HepG2 (cell line): ENCODE data around the gene VPS13D. TPM values are rescaled to one million over a fixed set of nuclear protein-coding genes. Genes with fewer than 3 reads are reported as not detected.

Experiments
- ARNT2 ChIP-seq: sonication (generic); formaldehyde crosslinking; IDR thresholded peaks from 2 replicates; pipeline ENCODE4 v1.8.0; 2022; ENCODE audit warnings: mild to moderate bottlenecking, low read depth, missing genetic modification reagents, moderate library complexity
- E2F2 ChIP-seq: sonication (generic); formaldehyde crosslinking; IDR thresholded peaks from 2 replicates; pipeline ENCODE4 v1.4.0; 2020; ENCODE audit warnings: missing genetic modification reagents, borderline replicate concordance
- HIC2 ChIP-seq: sonication (generic); formaldehyde crosslinking; IDR thresholded peaks from 2 replicates; pipeline ENCODE4 v1.9.0; 2022; ENCODE audit warnings: low read depth, missing genetic modification reagents
- HOMEZ ChIP-seq: IDR thresholded peaks from 2 replicates; pipeline ENCODE4 v1.6.1; 2016; ENCODE audit warnings: low read depth
- MYPOP ChIP-seq: sonication (generic); formaldehyde crosslinking; IDR thresholded peaks from 2 replicates; pipeline ENCODE4 v1.8.1; 2023; ENCODE audit warnings: mild to moderate bottlenecking, moderate library complexity, missing genetic modification reagents
- PREB ChIP-seq: sonication (generic); formaldehyde crosslinking; IDR thresholded peaks from 2 replicates; pipeline ENCODE4 v1.4.0; 2020; ENCODE audit warnings: missing genetic modification reagents
- SOX6 ChIP-seq, 2 experiments: fragments of 450-650 bp in 1 of 2; sonication (generic) in 1 of 2; formaldehyde crosslinking in 1 of 2; IDR thresholded peaks; 2 replicates each; pipeline versions ENCODE4 v1.4.0 to v1.6.1; 2017 to 2020; ENCODE audit warnings: antibody characterized with exemption in 1 of 2, mild to moderate bottlenecking in 1 of 2, missing genetic modification reagents in 1 of 2
- SUZ12 ChIP-seq: fragments of 150-350 bp; IDR thresholded peaks from 2 replicates; pipeline ENCODE4 v1.6.1; 2014; ENCODE audit warnings: low read depth, low read length
- ZBTB25 ChIP-seq: IDR thresholded peaks from 2 replicates; pipeline ENCODE4 v1.6.1; 2018; ENCODE audit warnings: missing genetic modification reagents
- ZNF275 ChIP-seq: sonication (generic); formaldehyde crosslinking; IDR thresholded peaks from 2 replicates; pipeline ENCODE4 v1.8.0; 2022; ENCODE audit warnings: missing genetic modification reagents, mild to moderate bottlenecking, inconsistent platforms, borderline replicate concordance
- ZNF644 ChIP-seq: IDR thresholded peaks from 2 replicates; pipeline ENCODE4 v1.6.1; 2016; ENCODE audit warnings: low read depth
- ZNF670 ChIP-seq: sonication (generic); formaldehyde crosslinking; IDR thresholded peaks from 2 replicates; pipeline ENCODE4 v1.8.0; 2022; ENCODE audit warnings: mild to moderate bottlenecking, missing genetic modification reagents, borderline replicate concordance
- ZNF703 ChIP-seq: sonication (generic); formaldehyde crosslinking; IDR thresholded peaks from 2 replicates; pipeline ENCODE4 v1.5.1; 2020; ENCODE audit warnings: missing genetic modification reagents, mild to moderate bottlenecking, moderate library complexity, borderline replicate concordance
- ZNF792 ChIP-seq: IDR thresholded peaks from 2 replicates; pipeline ENCODE4 v1.6.1; 2016
- ZXDC ChIP-seq: sonication (generic); formaldehyde crosslinking; IDR thresholded peaks from 2 replicates; pipeline ENCODE4 v1.5.0; 2020; ENCODE audit warnings: mild to moderate bottlenecking, missing genetic modification reagents
- polyA plus RNA-seq, 8 experiments: library from polyadenylated mRNA; depleted of rRNA in 3 of 8; stranded (reverse) in 7 of 8; unstranded in 1 of 8; fragments of >200 nt; fragmentation: Illumina TruSeq in 4 of 8; extraction: Trizol in 4 of 8; gene quantifications; 2 replicates each; pipeline versions ENCODE4 v1.2.1 to v1.2.3, GENCODE V29; 2011 to 2016; ENCODE audit warnings: low read depth in 4 of 8, missing spikeins in 1 of 8, mixed read lengths in 1 of 8; ENCODE audit not compliant: insufficient read depth in 1 of 8
- total RNA-seq, 5 experiments: library from RNA; depleted of rRNA; stranded (reverse); fragments of >200 nt; fragmentation: Illumina TruSeq; extraction: Trizol; gene quantifications; 2 replicates each; pipeline ENCODE4 v1.2.3, GENCODE V29; 2016; ENCODE audit warnings: low read depth in 1 of 5

The VPS13D gene
- total and polyA plus RNA-seq, 2 of the 13 experiments (the other 11 are each of a cell fraction or from before 2014, with no cell fraction given): 8.6 to 13.9 TPM

GRCh38 chr1:12525311-12526181, 295.7 kb downstream of the VPS13D start (continued):
- TF ChIP-seq ZXDC (peak; percentile 56; the same call in 1 of the 2 replicates), MYPOP (no peak), PREB (CRISPR knock-in tag) (no peak), SOX6 (IDR thresholded peaks at IDR 0.05) (no peak), SOX6 (CRISPR knock-in tag; IDR thresholded peaks at IDR 0.05) (peak; percentile 97), E2F2 (CRISPR knock-in tag) (no peak), SUZ12 (no peak), HOMEZ (peak; percentile 68), ZNF670 (CRISPR knock-in tag) (peak; percentile 80; the same call in 1 of the 2 replicates), ZNF703 (CRISPR knock-in tag) (no peak), ZNF792 (CRISPR knock-in tag) (no peak), HIC2 (peak; percentile 46), ZNF644 (CRISPR knock-in tag) (peak; percentile 80), ZNF275 (CRISPR knock-in tag) (peak; percentile 76), ZBTB25 (CRISPR knock-in tag) (0 out of 2 replicates have a peak, but pooled peaks have one; percentile 38), ARNT2 (CRISPR knock-in tag) (no peak)
